GM12864 (cell line): ENCODE results near the gene HES2.

Experiments
- DNase-seq: peaks from one replicate; pipeline ENCODE4 v3.0.0-alpha.2; 2011; ENCODE audit warnings: low read depth
- H3K4me3 ChIP-seq: 2 replicates; pipeline ENCODE4 v1.5.1; 2011; ENCODE audit warnings: mild to moderate bottlenecking, low read depth, low read length, control low read depth
- CTCF ChIP-seq: IDR thresholded peaks from 2 replicates; pipeline ENCODE4 v1.5.1; 2011; ENCODE audit warnings: low read depth, mild to moderate bottlenecking, moderate library complexity, low read length, control low read depth, inconsistent platforms; ENCODE audit errors: missing control alignments

The HES2 gene

GRCh38 chr1:6419804-6420453 lies at the start of gene HES2:
Gene HES2 (minus strand): TSS chr1:6419919. CDS start chr1:6419820, 99 bp downstream.
- DNase-seq: no peak
- TF ChIP-seq CTCF: no peak
- no peak within 1 kb of the TSS; the same call in 1 of the 2 replicates for H3K4me3 ChIP-seq

GRCh38 chr1:6468729-6469461 lies 49.2 kb upstream of the HES2 start:
- DNase-seq: no peak
- no peak overlapping the region for H3K4me3 ChIP-seq
- no peak for TF ChIP-seq CTCF

- no peak for DNase-seq
- no peak for TF ChIP-seq CTCF
- H3K4me3 ChIP-seq: no peak overlapping the region
These were observed 48.3 kb upstream of the HES2 start for GRCh38 chr1:6467744-6468688.

DNA sequence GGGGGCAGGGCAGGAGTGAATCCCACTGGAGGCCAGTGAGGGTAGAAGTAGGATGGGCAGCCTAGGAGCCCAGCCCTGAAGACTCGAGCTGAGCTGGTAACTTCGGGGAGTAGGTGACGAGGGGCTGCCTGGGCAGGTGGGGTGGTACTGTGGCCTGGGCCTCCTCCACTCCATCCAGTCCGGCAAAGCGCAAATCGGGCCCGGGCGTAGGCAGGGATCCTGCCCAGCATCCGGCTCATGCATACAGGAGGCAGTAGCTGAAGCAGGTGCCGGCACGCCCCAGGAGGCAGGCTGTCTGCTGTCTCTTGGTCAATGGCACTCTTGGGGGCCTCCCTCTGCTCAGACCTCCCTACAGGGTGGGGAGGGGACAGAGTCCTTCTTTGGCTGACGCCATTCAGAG lies 47.5 kb upstream of the HES2 start:
- no peak for TF ChIP-seq CTCF

DNA sequence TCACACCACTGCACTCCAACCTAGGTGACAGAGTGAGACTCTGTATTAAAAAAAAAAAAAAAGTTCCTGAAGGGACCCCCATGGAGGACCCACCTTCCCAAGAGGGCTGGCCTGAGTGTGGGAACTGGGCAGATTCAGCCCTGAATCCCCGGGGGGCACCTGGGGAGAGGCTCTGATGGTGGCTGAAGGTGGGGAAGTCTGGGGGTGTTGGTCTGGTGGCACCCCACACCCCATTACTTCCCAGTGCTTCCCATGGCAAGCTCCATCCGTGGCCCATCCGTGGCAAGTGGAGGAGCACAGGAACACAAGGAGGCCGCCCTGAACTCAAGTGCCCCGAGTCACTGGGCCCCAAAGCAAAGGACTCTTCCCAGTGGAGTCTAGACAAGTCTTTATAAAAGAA lies 47.0 kb upstream of the HES2 start:
- no peak for DNase-seq
- H3K4me3 ChIP-seq: no peak overlapping the region
- no peak for TF ChIP-seq CTCF

More for the DNA sequence above, 47.5 kb upstream of the HES2 start:
- no peak for DNase-seq
- H3K4me3 ChIP-seq: no peak overlapping the region

DNA sequence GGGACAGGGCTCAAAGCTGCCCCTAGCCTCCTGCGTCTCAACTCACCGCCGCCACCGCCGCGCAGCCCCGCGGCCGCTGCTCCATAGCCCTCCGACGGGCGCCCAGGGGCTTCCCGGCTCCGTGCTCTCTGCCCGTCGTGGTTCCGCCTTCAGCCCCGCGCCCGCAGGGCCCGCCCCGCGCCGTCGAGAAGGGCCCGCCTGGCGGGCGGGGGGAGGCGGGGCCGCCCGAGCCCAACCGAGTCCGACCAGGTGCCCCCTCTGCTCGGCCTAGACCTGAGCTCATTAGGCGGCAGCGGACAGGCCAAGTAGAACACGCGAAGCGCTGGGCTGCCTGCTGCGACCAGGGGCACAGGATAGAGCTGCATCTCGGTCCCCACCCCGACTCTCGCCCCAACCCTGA lies 46.3 kb upstream of the HES2 start, which contains the start of gene TNFRSF25:
Gene TNFRSF25 (minus strand): TSS at position 151 of the 400 bp plus-strand sequence. CDS start 66 bp downstream, at position 85.
- DNase-seq: no peak
- H3K4me3 ChIP-seq: no peak within 1 kb of the TSS
- TF ChIP-seq CTCF: no peak
